HL-60 (cell line): ENCODE results near the gene ATF1.

ENCODE experiments used
- DNase-seq, 2 experiments: peaks; one replicate each; pipeline ENCODE4 v3.0.0-alpha.2; 2010 to 2020; ENCODE audit warnings: low read depth in 1 of 2, low spot score in 1 of 2
- H3K27ac ChIP-seq: fragments of 250-450 bp; sonication (Bioruptor Pico); replicated peaks from 2 replicates; pipeline ENCODE4 v1.5.1; 2020; ENCODE audit warnings: mild to moderate bottlenecking, moderate library complexity
- H3K27me3 ChIP-seq: fragments of 250-450 bp; sonication (Bioruptor Pico); 2 replicates; pipeline ENCODE4 v1.5.1; 2021; ENCODE audit warnings: mild to moderate bottlenecking, moderate library complexity; ENCODE audit not compliant: insufficient read depth, poor library complexity, severe bottlenecking
- H3K4me3 ChIP-seq: replicated peaks from 2 replicates; pipeline ENCODE4 v1.5.1; 2011; ENCODE audit warnings: mild to moderate bottlenecking, control low read depth, low read length; ENCODE audit not compliant: insufficient read depth
- CTCF ChIP-seq: IDR thresholded peaks from one replicate; pipeline ENCODE4 v1.5.1; 2011; ENCODE audit warnings: low read length, control low read depth, inconsistent platforms; ENCODE audit not compliant: insufficient read depth
- GABPA ChIP-seq: IDR thresholded peaks from 2 replicates; pipeline ENCODE4 v1.6.1; 2012; ENCODE audit warnings: low read depth
- POLR2AphosphoS5 ChIP-seq: IDR thresholded peaks from 2 replicates; pipeline ENCODE4 v1.6.1; 2012; ENCODE audit warnings: low read depth
- REST ChIP-seq: IDR thresholded peaks from 2 replicates; pipeline ENCODE4 v1.6.1; 2012; ENCODE audit warnings: low read depth; ENCODE audit not compliant: insufficient replicate concordance
- SPI1 ChIP-seq: IDR thresholded peaks from 2 replicates; pipeline ENCODE4 v1.6.1; 2012; ENCODE audit warnings: low read depth, mild to moderate bottlenecking, borderline replicate concordance

The ATF1 gene

GRCh38 chr12:50720085-50720484 lies 43.8 kb upstream of the ATF1 start:
- H3K4me3 ChIP-seq, result no peak overlapping the region
- H3K27me3 ChIP-seq, result no peaks in the 10 kb centered on the region
- no peak overlapping the region for H3K27ac ChIP-seq
- DNase-seq, result no peak
- no peak for TF ChIP-seq POLR2AphosphoS5
- no peak for TF ChIP-seq GABPA
- TF ChIP-seq REST, result no peak
- no peak for TF ChIP-seq CTCF
- no peak for TF ChIP-seq SPI1

GRCh38 chr12:50720501-50720900 lies 43.4 kb upstream of the ATF1 start:
- no peak overlapping the region for H3K27ac ChIP-seq
- no peak overlapping the region for H3K4me3 ChIP-seq
- no peak for DNase-seq
- no peaks in the 10 kb centered on the region for H3K27me3 ChIP-seq
- TF ChIP-seq GABPA (no peak), CTCF (no peak), REST (no peak), POLR2AphosphoS5 (no peak), SPI1 (no peak)

- no peak for DNase-seq
- H3K27ac ChIP-seq, result no peak overlapping the region
- no peaks in the 10 kb centered on the region for H3K27me3 ChIP-seq
- H3K4me3 ChIP-seq, result no peak overlapping the region
- TF ChIP-seq GABPA (no peak), CTCF (no peak), REST (no peak), POLR2AphosphoS5 (no peak), SPI1 (no peak)
Measured at GRCh38 chr12:50723865-50724264, 40.0 kb upstream of the ATF1 start.
